Glutamatergic neuron (in vitro differentiated cells): ENCODE measurements around the gene CARNS1. TPM values are rescaled to one million over a fixed set of nuclear protein-coding genes. Genes with fewer than 3 reads are reported as not detected.
"Not testable (repeated sequence)": the region's sequence is repeated elsewhere in the genome, so short reads cannot be mapped to it uniquely, and the experiment has no call there.

Experiments used
- DNase-seq: peaks from one replicate; pipeline ENCODE4 v3.0.0; 2022
- H3K27ac Mint-ChIP-seq: one replicate; pipeline ENCODE4 v1.8.0; 2020; ENCODE audit warnings: mild to moderate bottlenecking, mixed read lengths, inconsistent platforms; ENCODE audit not compliant: unreplicated experiment
- H3K27me3 Mint-ChIP-seq: one replicate; pipeline ENCODE4 v1.8.0; 2020; ENCODE audit warnings: mild to moderate bottlenecking, moderate library complexity, mixed read lengths, inconsistent platforms; ENCODE audit not compliant: unreplicated experiment
- H3K36me3 Mint-ChIP-seq: one replicate; pipeline ENCODE4 v1.8.0; 2020; ENCODE audit warnings: mild to moderate bottlenecking, mixed read lengths, inconsistent platforms; ENCODE audit not compliant: unreplicated experiment
- H3K4me1 Mint-ChIP-seq: one replicate; pipeline ENCODE4 v1.8.0; 2020; ENCODE audit warnings: mild to moderate bottlenecking, low read depth, mixed read lengths, inconsistent platforms; ENCODE audit not compliant: unreplicated experiment
- H3K4me3 Mint-ChIP-seq: one replicate; pipeline ENCODE4 v1.8.0; 2020; ENCODE audit warnings: mild to moderate bottlenecking, mixed read lengths, inconsistent platforms; ENCODE audit not compliant: unreplicated experiment
- H3K9me3 Mint-ChIP-seq: one replicate; pipeline ENCODE4 v1.8.0; 2020; ENCODE audit warnings: mild to moderate bottlenecking, moderate library complexity, mixed read lengths, inconsistent platforms; ENCODE audit not compliant: unreplicated experiment
- total RNA-seq: library from RNA; stranded (reverse); fragmentation: NEBNext Ultra II Directional; extraction: Animal tissue kit (Norgen Biotek cat#: 25700); gene quantifications from one replicate; pipeline ENCODE4 v1.2.1, GENCODE V29; 2021; ENCODE audit not compliant: unreplicated experiment
- TF ChIP-seq, protein P1 (sequence below): fragments of 200-600 bp; sonication (generic); IDR thresholded peaks from one replicate; pipeline ENCODE4 v1.5.0; 2021; ENCODE audit not compliant: partially characterized antibody, unreplicated experiment

The CARNS1 gene
- total RNA-seq, 1 donor from 2014 or later, result 0.07 TPM

- Mint-ChIP-seq H3K27ac (no peak overlapping the region), H3K36me3 (no peaks in the 10 kb centered on the region)
Observed at GRCh38 chr11:67423891-67424613, 8.6 kb downstream of the CARNS1 start.

DNA sequence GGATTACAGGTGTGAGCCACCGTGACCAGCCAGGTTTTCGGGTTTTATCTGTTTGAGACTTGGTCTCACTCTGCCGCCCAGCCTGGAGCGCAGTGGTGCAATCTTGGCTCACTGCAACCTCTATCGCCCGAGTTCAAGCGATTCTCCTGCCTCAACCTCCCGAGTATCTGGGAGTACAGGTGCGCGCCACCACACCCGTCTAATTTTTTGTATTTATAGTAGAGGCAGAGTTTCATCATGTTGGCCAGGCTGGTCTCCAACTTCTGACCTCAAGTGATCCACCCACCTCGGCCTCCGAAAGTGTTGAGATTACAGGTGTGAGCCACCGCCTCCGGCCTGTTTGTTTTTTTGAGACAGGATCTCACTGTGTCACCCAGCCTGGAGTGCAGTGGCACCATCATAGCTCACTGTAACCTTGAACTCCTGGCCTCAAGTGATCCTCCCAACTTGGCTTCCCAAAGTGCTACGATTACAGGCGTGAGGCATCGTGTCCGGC, 11.9 kb downstream of the CARNS1 start:
- H3K27me3 Mint-ChIP-seq, DNase-seq, H3K36me3 Mint-ChIP-seq, H3K9me3 Mint-ChIP-seq, H3K4me1 Mint-ChIP-seq: not testable (repeated sequence)
- peak overlapping the region; percentile 92 for H3K27ac Mint-ChIP-seq
- peak overlapping the region; percentile 99 for H3K4me3 Mint-ChIP-seq

More at GRCh38 chr11:67423891-67424613, 8.6 kb downstream of the CARNS1 start:
- Mint-ChIP-seq H3K27me3 (peaks cover 4% of the 10 kb centered on the region), H3K9me3 (peaks cover 7% of the 10 kb centered on the region), H3K4me1 (no peaks in the 10 kb centered on the region), H3K4me3 (no peak overlapping the region)
- TF ChIP-seq, protein P1, sequence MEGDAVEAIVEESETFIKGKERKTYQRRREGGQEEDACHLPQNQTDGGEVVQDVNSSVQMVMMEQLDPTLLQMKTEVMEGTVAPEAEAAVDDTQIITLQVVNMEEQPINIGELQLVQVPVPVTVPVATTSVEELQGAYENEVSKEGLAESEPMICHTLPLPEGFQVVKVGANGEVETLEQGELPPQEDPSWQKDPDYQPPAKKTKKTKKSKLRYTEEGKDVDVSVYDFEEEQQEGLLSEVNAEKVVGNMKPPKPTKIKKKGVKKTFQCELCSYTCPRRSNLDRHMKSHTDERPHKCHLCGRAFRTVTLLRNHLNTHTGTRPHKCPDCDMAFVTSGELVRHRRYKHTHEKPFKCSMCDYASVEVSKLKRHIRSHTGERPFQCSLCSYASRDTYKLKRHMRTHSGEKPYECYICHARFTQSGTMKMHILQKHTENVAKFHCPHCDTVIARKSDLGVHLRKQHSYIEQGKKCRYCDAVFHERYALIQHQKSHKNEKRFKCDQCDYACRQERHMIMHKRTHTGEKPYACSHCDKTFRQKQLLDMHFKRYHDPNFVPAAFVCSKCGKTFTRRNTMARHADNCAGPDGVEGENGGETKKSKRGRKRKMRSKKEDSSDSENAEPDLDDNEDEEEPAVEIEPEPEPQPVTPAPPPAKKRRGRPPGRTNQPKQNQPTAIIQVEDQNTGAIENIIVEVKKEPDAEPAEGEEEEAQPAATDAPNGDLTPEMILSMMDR, result no peak
- DNase-seq, result peak; percentile 15

DNA sequence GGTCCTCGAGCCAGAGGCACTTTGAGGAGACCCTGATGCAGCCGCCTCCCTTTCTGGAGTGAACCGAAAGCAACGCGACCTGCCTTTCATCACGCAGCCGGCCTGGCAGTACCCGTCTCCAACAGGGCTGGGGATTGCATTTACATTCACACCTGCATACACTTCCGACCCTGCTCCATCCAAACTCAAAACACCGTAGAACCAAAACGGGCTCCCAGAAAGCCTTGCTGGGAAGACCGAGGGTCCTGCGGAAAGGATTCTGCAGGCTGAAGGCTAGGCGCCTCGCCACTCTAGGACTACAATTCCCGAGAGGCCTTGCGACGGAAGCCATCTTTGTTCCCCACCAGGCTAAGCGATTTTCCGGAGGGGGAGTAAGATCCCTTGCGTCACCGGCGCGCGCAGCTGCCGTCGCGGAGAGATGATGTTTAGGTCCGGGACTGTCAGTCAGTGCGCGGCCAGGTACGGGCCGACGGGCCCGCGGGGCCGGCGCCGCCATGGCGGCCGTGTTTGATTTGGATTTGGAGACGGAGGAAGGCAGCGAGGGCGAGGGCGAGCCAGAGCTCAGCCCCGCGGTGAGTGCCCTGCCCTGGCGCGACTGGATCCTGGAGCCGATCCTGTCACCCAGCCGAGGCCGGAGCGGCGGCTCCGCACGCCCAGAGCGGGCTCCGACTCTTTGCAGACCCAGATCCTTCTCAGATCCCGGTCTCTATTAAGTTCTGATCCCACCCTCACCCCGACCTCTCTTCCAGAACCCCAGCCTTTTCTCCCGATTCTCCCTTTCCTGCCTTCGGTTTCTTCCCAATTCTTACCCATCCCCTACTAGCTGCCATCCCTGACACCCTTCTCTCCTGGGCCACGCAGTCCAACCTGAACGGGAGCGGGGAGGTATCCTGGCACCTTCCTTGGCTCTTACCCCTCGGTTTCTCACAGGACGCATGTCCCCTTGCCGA, 12.8 kb downstream of the CARNS1 start, which contains the start of gene RPS6KB2:
Gene RPS6KB2 (plus strand): TSS at position 443 of the 950 bp plus-strand sequence. CDS start 52 bp downstream, at position 495.
- H3K27ac Mint-ChIP-seq, result peak within 1 kb of the TSS; percentile 94
- TF ChIP-seq, protein P1, result no peak
- no peaks in the 10 kb centered on the region for H3K36me3 Mint-ChIP-seq
- H3K27me3 Mint-ChIP-seq, result peaks cover 2% of the 10 kb centered on the region
- peaks cover 6% of the 10 kb centered on the region for H3K9me3 Mint-ChIP-seq
- peak; percentile 99 for DNase-seq
- H3K4me1 Mint-ChIP-seq, result no peaks in the 10 kb centered on the region
- peak within 1 kb of the TSS; percentile 99 for H3K4me3 Mint-ChIP-seq

DNA sequence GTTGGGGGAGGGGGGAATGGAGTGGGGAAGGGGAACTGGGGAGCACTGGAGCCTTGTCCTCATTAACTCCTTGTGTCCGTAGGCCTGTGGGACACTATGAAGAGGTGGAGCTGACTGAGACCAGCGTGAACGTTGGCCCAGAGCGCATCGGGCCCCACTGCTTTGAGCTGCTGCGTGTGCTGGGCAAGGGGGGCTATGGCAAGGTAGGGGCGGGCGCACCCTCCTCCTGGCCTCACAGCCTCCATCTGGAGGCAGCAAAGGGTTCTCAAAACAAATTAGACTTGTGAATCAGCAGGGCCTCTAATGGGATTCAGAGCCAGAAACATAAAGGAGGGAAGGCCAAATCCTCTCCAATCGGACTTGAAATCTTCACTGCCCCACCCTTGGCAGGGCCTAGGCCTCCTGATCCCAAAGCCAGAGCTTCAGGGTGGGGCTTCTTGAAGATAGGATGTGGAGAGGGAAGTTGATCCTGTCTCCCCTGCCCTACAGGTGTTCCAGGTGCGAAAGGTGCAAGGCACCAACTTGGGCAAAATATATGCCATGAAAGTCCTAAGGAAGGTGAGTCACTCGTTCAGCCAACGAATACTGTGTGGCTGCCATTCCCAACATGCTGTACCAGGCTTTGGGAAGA, 13.7 kb downstream of the CARNS1 start:
- Mint-ChIP-seq H3K4me1 (no peaks in the 10 kb centered on the region), H3K9me3 (peaks cover 6% of the 10 kb centered on the region), H3K27me3 (peaks cover 2% of the 10 kb centered on the region), H3K36me3 (no peaks in the 10 kb centered on the region), H3K27ac (peak overlapping the region; percentile 94), H3K4me3 (peak overlapping the region; percentile 99)
- DNase-seq, result peak; percentile 4
- TF ChIP-seq, protein P1, result no peak

DNA sequence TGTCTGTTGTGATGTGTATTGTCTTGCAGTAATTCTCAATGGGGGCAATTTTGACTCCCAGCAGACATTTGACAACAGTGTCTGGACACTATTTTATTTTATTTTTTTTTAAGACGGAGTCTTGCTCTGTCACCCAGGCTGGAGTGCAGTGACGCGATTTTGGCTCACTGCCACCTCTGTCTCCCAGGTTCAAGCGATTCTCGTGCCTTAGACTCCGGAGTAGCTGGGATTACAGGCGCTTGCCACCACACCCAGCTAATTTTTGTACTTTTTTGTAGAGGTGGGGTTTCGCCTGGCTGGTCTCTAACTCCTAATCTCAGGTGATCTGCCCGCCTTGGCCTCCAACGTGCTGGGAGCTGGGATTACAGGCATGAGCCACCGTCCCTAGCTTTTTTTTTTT, 14.2 kb downstream of the CARNS1 start:
- DNase-seq, result no peak
- Mint-ChIP-seq H3K4me1 (no peaks in the 10 kb centered on the region), H3K27ac (no peak overlapping the region), H3K27me3 (peaks cover 2% of the 10 kb centered on the region), H3K4me3 (peak overlapping the region; percentile 34), H3K36me3 (no peaks in the 10 kb centered on the region), H3K9me3 (peaks cover 6% of the 10 kb centered on the region)
- TF ChIP-seq, protein P1, result no peak
